ENCODE data around the gene SEC24D. TPM values are rescaled to one million over a fixed set of nuclear protein-coding genes. Genes with fewer than 3 reads are reported as not detected.

The SEC24D gene
- total and polyA plus RNA-seq, 2 experiments from 2014 or later = 37.6 to 94.8 TPM

GRCh38 chr4:118784776-118785175, 51.1 kb downstream of the SEC24D start:
- Histone ChIP-seq H3K36me3 (ENCODE audit: insufficient read depth) (peaks cover 9% of the 10 kb centered on the region), H3K4me2 (no peak overlapping the region), H3K27me3 (ENCODE audit: insufficient read depth) (no peaks in the 10 kb centered on the region), H3K27ac (ENCODE audit: low read depth) (no peak overlapping the region), H4K20me1 (replicated peaks; ENCODE audit: insufficient read depth) (no peaks in the 10 kb centered on the region), H3K4me3 (no peak overlapping the region), H2AFZ (no peak overlapping the region), H3K9me2 (ENCODE audit: insufficient read depth) (0 out of 2 replicates have a peak, but pooled peaks cover 3% of the 10 kb centered on the region), H3K4me1 (ENCODE audit: insufficient read depth) (no peaks in the 10 kb centered on the region), H3K79me2 (replicated peaks; ENCODE audit: insufficient read depth) (no peaks in the 10 kb centered on the region), H3F3A (replicated peaks; ENCODE audit: low read depth) (no peaks in the 10 kb centered on the region; the same call in 1 of the 2 replicates)
- Mint-ChIP-seq H3K4me3 (no peak overlapping the region), H3K4me1 (no peaks in the 10 kb centered on the region; the same call in 2 of the 3 replicates), H3K27ac (no peak overlapping the region), H3K27me3 (ENCODE audit: insufficient read depth, low read depth, poor library complexity) (no peaks in the 10 kb centered on the region), H3K36me3 (ENCODE audit: low read depth) (peaks cover 54% of the 10 kb centered on the region), H3K9me3 (peaks cover 28% of the 10 kb centered on the region)
- TF ChIP-seq ZNF114 (CRISPR knock-in tag; IDR thresholded peaks at IDR 0.05) = no peak
- no peak for TF ChIP-seq JUNB (IDR thresholded peaks at IDR 0.05; ENCODE audit: unreplicated experiment)
- TF ChIP-seq EZH2phosphoT487 (IDR thresholded peaks at IDR 0.05; ENCODE audit: unreplicated experiment) = no peak
- TF ChIP-seq, protein P1, sequence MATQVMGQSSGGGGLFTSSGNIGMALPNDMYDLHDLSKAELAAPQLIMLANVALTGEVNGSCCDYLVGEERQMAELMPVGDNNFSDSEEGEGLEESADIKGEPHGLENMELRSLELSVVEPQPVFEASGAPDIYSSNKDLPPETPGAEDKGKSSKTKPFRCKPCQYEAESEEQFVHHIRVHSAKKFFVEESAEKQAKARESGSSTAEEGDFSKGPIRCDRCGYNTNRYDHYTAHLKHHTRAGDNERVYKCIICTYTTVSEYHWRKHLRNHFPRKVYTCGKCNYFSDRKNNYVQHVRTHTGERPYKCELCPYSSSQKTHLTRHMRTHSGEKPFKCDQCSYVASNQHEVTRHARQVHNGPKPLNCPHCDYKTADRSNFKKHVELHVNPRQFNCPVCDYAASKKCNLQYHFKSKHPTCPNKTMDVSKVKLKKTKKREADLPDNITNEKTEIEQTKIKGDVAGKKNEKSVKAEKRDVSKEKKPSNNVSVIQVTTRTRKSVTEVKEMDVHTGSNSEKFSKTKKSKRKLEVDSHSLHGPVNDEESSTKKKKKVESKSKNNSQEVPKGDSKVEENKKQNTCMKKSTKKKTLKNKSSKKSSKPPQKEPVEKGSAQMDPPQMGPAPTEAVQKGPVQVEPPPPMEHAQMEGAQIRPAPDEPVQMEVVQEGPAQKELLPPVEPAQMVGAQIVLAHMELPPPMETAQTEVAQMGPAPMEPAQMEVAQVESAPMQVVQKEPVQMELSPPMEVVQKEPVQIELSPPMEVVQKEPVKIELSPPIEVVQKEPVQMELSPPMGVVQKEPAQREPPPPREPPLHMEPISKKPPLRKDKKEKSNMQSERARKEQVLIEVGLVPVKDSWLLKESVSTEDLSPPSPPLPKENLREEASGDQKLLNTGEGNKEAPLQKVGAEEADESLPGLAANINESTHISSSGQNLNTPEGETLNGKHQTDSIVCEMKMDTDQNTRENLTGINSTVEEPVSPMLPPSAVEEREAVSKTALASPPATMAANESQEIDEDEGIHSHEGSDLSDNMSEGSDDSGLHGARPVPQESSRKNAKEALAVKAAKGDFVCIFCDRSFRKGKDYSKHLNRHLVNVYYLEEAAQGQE (IDR thresholded peaks at IDR 0.05; ENCODE audit: unreplicated experiment) = no peak
- TF ChIP-seq ZNF331 (CRISPR knock-in tag; IDR thresholded peaks at IDR 0.05; ENCODE audit: low read depth) = no peak
- no peak for TF ChIP-seq EZH2 (IDR thresholded peaks at IDR 0.05; ENCODE audit: low read depth, unreplicated experiment)
- TF ChIP-seq, protein P2, sequence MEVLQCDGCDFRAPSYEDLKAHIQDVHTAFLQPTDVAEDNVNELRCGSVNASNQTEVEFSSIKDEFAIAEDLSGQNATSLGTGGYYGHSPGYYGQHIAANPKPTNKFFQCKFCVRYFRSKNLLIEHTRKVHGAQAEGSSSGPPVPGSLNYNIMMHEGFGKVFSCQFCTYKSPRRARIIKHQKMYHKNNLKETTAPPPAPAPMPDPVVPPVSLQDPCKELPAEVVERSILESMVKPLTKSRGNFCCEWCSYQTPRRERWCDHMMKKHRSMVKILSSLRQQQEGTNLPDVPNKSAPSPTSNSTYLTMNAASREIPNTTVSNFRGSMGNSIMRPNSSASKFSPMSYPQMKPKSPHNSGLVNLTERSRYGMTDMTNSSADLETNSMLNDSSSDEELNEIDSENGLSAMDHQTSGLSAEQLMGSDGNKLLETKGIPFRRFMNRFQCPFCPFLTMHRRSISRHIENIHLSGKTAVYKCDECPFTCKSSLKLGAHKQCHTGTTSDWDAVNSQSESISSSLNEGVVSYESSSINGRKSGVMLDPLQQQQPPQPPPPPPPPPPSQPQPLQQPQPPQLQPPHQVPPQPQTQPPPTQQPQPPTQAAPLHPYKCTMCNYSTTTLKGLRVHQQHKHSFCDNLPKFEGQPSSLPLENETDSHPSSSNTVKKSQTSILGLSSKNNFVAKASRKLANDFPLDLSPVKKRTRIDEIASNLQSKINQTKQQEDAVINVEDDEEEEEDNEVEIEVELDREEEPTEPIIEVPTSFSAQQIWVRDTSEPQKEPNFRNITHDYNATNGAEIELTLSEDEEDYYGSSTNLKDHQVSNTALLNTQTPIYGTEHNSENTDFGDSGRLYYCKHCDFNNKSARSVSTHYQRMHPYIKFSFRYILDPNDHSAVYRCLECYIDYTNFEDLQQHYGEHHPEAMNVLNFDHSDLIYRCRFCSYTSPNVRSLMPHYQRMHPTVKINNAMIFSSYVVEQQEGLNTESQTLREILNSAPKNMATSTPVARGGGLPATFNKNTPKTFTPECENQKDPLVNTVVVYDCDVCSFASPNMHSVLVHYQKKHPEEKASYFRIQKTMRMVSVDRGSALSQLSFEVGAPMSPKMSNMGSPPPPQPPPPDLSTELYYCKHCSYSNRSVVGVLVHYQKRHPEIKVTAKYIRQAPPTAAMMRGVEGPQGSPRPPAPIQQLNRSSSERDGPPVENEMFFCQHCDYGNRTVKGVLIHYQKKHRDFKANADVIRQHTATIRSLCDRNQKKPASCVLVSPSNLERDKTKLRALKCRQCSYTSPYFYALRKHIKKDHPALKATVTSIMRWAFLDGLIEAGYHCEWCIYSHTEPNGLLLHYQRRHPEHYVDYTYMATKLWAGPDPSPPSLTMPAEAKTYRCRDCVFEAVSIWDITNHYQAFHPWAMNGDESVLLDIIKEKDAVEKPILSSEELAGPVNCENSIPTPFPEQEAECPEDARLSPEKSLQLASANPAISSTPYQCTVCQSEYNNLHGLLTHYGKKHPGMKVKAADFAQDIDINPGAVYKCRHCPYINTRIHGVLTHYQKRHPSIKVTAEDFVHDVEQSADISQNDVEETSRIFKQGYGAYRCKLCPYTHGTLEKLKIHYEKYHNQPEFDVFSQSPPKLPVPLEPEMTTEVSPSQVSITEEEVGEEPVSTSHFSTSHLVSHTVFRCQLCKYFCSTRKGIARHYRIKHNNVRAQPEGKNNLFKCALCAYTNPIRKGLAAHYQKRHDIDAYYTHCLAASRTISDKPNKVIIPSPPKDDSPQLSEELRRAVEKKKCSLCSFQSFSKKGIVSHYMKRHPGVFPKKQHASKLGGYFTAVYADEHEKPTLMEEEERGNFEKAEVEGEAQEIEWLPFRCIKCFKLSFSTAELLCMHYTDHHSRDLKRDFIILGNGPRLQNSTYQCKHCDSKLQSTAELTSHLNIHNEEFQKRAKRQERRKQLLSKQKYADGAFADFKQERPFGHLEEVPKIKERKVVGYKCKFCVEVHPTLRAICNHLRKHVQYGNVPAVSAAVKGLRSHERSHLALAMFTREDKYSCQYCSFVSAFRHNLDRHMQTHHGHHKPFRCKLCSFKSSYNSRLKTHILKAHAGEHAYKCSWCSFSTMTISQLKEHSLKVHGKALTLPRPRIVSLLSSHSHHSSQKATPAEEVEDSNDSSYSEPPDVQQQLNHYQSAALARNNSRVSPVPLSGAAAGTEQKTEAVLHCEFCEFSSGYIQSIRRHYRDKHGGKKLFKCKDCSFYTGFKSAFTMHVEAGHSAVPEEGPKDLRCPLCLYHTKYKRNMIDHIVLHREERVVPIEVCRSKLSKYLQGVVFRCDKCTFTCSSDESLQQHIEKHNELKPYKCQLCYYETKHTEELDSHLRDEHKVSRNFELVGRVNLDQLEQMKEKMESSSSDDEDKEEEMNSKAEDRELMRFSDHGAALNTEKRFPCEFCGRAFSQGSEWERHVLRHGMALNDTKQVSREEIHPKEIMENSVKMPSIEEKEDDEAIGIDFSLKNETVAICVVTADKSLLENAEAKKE (CRISPR knock-in tag; IDR thresholded peaks at IDR 0.05) = no peak
- no peak for TF ChIP-seq NANOG (IDR thresholded peaks at IDR 0.05; ENCODE audit: borderline replicate concordance)
- TF ChIP-seq CREB1 (CRISPR knock-in tag; IDR thresholded peaks at IDR 0.05; ENCODE audit: low read depth) = no peak
- ATAC-seq = no peak
- DNase-seq (ENCODE audit: low spot score) = no peak
